Activated T-cell treated with anti-CD3 and anti-CD28 coated beads, Interleukin-2, amount 50 U/mL, for 72 hours (primary cell): ENCODE measurements around the gene TNFRSF12A. TPM values are rescaled to one million over a fixed set of nuclear protein-coding genes. Genes with fewer than 3 reads are reported as not detected.

Experiments
- ATAC-seq, 2 donors: fragments of 150-1000 bp; cut with Tn5 transposase; replicated peaks in 1 of 2; 2 replicates each; pipeline ENCODE4 v1.10.0; 2021; ENCODE audit warnings: moderate library complexity in 2 of 2, mild to moderate bottlenecking in 1 of 2
- DNase-seq, 2 donors: peaks; one replicate each; pipeline ENCODE4 v3.0.0; 2021 to 2022; ENCODE audit warnings: mixed read lengths in 1 of 2
- H3K27ac Mint-ChIP-seq: one replicate; pipeline ENCODE4 v1.8.0; 2022; ENCODE audit warnings: mild to moderate bottlenecking, moderate library complexity, mixed read lengths
- H3K27me3 Mint-ChIP-seq: one replicate; pipeline ENCODE4 v1.8.0; 2022; ENCODE audit warnings: low read depth, mixed read lengths
- H3K36me3 Mint-ChIP-seq, 2 donors: one replicate each; pipeline ENCODE4 v1.8.0; 2022; ENCODE audit warnings: mixed read lengths in 2 of 2, mild to moderate bottlenecking in 1 of 2; ENCODE audit not compliant: insufficient read depth in 2 of 2
- H3K4me1 Mint-ChIP-seq: one replicate; pipeline ENCODE4 v1.8.0; 2022; ENCODE audit warnings: low read depth, mixed read lengths
- H3K4me3 Mint-ChIP-seq, 2 donors: one replicate each; pipeline ENCODE4 v1.8.0; 2022; ENCODE audit warnings: mild to moderate bottlenecking in 2 of 2, mixed read lengths in 2 of 2, moderate library complexity in 2 of 2
- H3K9me3 Mint-ChIP-seq, 2 donors: one replicate each; pipeline ENCODE4 v1.8.0; 2022; ENCODE audit warnings: mixed read lengths in 2 of 2
- total RNA-seq, 2 donors: library from RNA; stranded (reverse); gene quantifications; one replicate each; pipeline ENCODE4 v1.2.3, GENCODE V29; 2022

TNFRSF12A gene
- total RNA-seq, 2 donors from 2014 or later, result 3.9 to 4.0 TPM

DNA sequence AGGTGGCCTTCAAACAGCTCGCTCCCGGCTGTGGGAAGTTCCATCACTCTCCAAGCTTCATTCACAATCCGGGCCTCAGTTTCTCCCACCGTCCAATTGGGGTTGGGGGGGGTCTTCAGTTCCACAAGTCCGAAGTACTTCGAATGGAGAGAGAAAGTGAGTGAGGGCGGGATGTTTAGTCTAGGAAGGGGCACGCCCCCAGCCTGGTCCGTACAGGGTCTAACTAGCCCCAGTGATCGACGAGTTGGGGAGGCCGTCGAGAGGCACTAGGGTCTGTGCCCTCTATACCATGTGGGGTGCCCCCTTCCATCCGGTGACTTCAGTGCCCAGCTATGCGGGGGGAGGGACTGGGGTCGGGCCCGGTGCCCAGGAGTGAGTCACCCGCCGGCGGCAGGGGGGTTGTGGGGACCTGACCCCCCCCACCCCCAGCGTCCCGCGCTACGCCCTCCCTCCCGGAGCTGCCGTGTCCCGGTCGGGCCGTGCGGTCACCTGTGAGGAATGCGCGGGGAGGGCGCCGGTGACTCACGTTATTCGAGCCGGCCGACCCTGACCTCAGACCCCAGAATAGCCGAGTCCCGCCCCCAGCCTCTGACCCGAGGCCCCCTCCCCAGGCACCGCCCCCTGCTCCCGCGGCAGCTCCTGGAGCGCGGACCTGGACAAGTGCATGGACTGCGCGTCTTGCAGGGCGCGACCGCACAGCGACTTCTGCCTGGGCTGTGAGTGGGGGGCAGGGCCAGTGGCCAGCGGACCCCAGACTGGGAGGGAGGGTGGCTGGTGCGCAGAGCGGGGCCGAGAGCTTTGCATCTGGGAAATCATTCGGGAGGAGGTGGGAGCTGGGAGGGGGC lies 658 bp downstream of the TNFRSF12A start:
- peak; percentile 26 to 32 for ATAC-seq
- DNase-seq, result peak; percentile 65 to 76
- Mint-ChIP-seq H3K4me3 (peak overlapping the region; percentile 83 to 85), H3K4me1 (peaks cover 68% of the 10 kb centered on the region), H3K27ac (no peak overlapping the region), H3K9me3 (no peaks in the 10 kb centered on the region), H3K27me3 (peaks cover 17% of the 10 kb centered on the region), H3K36me3 (no peaks in the 10 kb centered on the region)

DNA sequence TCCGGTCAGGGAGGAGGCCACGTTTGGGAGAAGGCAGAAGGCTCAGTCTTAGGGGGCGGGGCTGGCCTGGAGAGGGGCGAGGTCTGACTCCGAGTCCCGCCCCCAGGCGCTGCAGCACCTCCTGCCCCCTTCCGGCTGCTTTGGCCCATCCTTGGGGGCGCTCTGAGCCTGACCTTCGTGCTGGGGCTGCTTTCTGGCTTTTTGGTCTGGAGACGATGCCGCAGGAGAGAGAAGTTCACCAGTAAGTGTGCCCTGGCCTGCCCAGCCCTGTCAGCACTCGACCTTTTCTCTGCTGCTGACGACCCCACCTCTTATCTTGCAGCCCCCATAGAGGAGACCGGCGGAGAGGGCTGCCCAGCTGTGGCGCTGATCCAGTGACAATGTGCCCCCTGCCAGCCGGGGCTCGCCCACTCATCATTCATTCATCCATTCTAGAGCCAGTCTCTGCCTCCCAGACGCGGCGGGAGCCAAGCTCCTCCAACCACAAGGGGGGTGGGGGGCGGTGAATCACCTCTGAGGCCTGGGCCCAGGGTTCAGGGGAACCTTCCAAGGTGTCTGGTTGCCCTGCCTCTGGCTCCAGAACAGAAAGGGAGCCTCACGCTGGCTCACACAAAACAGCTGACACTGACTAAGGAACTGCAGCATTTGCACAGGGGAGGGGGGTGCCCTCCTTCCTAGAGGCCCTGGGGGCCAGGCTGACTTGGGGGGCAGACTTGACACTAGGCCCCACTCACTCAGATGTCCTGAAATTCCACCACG lies 1.5 kb downstream of the TNFRSF12A start:
- Mint-ChIP-seq H3K27ac (peak overlapping the region; percentile 68), H3K4me3 (peak overlapping the region; percentile 83 to 85), H3K9me3 (no peaks in the 10 kb centered on the region), H3K4me1 (peaks cover 68% of the 10 kb centered on the region), H3K36me3 (peaks cover 0 to 4% of the 10 kb centered on the region in 2 donors), H3K27me3 (peaks cover 17% of the 10 kb centered on the region)
- DNase-seq, result peak; percentile 84 to 87
- peak; percentile 37 to 44 for ATAC-seq

DNA sequence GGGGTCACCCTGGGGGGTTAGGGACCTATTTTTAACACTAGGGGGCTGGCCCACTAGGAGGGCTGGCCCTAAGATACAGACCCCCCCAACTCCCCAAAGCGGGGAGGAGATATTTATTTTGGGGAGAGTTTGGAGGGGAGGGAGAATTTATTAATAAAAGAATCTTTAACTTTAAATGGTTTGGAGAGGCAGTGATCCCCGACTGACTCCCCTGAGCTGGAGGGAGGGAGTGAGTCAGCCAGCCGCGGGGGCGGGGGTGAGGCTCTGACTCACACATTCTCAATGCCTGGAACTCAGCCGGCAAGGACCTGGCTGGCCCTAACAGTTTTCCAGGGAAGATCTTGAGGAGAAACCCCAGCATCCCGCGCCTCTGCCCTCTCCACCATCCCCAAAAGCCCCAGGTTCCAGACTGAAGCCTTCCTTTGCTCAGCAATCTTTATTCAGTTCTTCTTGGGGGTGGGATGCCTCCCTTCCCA lies 2.1 kb downstream of the TNFRSF12A start:
- Mint-ChIP-seq H3K4me3 (peak overlapping the region; percentile 83 to 85), H3K4me1 (peaks cover 68% of the 10 kb centered on the region), H3K36me3 (peaks cover 0 to 5% of the 10 kb centered on the region in 2 donors), H3K9me3 (no peaks in the 10 kb centered on the region), H3K27ac (peak overlapping the region; percentile 87), H3K27me3 (peaks cover 17% of the 10 kb centered on the region)
- DNase-seq (peak; percentile 91 to 94), ATAC-seq (peak; percentile 39 to 46)

DNA sequence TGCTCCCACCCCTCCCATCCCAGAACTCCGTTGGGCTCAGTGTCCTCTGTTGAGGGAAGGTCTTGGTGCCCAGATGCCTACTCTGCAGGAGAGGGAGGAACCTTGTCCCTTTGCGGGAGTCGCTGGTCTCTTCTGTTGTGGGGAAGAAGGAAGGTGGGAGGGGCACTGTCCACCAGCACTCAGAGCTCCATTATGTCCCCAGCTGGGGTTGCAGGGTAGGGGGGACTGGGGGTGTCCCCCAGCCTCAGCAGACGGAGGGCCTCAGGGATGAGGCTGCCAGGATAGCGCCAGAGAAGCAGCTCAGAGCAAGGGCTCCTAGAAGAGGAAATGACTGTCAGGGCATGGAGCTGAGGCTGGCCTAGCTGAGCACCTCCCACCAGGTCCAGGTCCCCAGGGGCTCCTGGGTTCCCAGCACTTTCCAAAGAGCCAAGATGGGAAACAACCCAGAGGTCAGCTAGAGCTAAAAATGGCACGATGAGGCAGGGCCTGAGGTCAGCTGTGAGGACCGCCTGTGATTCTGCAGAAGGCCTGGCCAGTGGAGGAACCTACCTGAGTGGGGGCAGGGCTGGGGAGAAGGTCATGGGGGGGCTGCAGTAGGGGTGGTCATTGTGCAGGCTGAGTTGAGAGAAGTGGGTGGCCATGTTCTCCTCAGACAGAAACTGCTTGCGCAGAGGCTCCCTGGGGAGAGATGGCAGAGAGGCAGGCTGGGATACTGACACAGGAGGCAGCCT lies 2.7 kb downstream of the TNFRSF12A start:
- peak overlapping the region; percentile 83 to 85 for H3K4me3 Mint-ChIP-seq
- peaks cover 0 to 5% of the 10 kb centered on the region in 2 donors for H3K36me3 Mint-ChIP-seq
- H3K9me3 Mint-ChIP-seq, result no peaks in the 10 kb centered on the region
- peak overlapping the region; percentile 87 for H3K27ac Mint-ChIP-seq
- DNase-seq (peak in 1 of 2 donors; percentile 31), ATAC-seq (no peak)
- peaks cover 68% of the 10 kb centered on the region for H3K4me1 Mint-ChIP-seq
- peaks cover 17% of the 10 kb centered on the region for H3K27me3 Mint-ChIP-seq

DNA sequence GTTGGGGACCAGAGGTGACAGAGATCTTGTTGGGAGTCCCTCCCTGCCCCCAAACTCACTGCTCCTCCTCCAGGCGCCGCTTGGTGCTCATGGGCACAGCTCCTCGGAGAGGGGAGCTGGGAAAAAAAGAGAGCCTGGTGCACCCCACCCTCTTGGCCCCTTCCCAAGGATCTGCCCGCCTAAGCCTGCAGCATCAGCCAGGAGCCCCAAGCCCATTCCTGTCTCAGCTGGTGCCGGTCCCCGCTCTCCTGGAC lies 3.2 kb downstream of the TNFRSF12A start:
- Mint-ChIP-seq H3K36me3 (peaks cover 0 to 5% of the 10 kb centered on the region in 2 donors), H3K27ac (peak overlapping the region; percentile 71), H3K9me3 (no peaks in the 10 kb centered on the region), H3K4me1 (peaks cover 67% of the 10 kb centered on the region), H3K27me3 (peaks cover 17% of the 10 kb centered on the region), H3K4me3 (peak overlapping the region; percentile 83 to 85)
- peak in 1 of 2 donors; percentile 40 for DNase-seq
- no peak for ATAC-seq

DNA sequence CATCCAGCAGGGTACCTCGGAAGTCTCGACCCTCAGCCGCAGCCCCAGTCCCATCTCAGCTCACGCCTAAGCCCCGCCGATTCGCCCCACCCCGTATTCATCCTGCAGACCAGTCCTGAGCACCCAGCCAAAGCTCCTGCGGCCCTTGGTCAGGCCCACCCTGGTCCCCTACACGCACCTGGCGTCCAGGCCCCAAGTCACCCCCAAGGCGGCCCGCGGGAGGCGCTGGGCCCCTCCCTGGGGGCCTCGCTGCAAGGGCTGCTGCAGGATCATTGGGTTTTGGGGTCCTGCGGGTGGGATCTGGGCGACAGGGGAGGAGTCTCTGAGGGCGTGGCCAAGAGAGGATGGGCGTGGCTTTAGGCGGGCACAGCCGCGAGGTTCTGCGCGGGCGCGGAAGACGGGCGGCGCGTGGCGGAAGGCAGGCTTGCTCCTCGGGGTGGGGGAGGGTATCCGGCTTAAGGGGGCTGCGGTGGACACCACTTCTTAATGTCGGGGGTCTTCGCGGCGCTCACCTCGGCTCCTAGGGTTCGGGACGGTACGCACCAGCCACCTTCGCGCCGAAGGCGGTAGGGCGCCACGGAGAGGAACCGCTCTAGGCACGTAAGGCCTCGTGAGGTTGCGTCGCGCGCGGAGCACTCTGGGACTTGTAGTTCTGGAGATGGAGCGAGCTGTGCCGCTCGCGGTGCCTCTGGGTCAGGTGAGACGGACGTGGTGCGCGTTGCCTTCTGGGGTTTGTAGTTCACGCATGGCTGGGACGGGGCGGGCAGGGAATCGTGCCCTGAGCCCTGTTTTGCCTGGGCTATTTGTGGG lies 3.7 kb downstream of the TNFRSF12A start, which contains the start of the genes HCFC1R1 and THOC6:
Gene HCFC1R1 (minus strand): TSS at position 274 of the 810 bp plus-strand sequence. CDS start 1 bp downstream, at position 273.
Gene THOC6 (plus strand): TSS at position 367 of the 810 bp plus-strand sequence. CDS start 292 bp downstream, at position 659.
- ATAC-seq (peak; percentile 76 to 77), DNase-seq (peak; percentile 95 to 97)
- H3K27ac Mint-ChIP-seq, result peak within 1 kb of the TSS; percentile 88
- H3K36me3 Mint-ChIP-seq, result peaks cover 0 to 5% of the 10 kb centered on the region in 2 donors
- H3K4me1 Mint-ChIP-seq, result peaks cover 66% of the 10 kb centered on the region
- H3K27me3 Mint-ChIP-seq, result peaks cover 17% of the 10 kb centered on the region
- peak within 1 kb of the TSS; percentile 83 to 85 for H3K4me3 Mint-ChIP-seq
- no peaks in the 10 kb centered on the region for H3K9me3 Mint-ChIP-seq

DNA sequence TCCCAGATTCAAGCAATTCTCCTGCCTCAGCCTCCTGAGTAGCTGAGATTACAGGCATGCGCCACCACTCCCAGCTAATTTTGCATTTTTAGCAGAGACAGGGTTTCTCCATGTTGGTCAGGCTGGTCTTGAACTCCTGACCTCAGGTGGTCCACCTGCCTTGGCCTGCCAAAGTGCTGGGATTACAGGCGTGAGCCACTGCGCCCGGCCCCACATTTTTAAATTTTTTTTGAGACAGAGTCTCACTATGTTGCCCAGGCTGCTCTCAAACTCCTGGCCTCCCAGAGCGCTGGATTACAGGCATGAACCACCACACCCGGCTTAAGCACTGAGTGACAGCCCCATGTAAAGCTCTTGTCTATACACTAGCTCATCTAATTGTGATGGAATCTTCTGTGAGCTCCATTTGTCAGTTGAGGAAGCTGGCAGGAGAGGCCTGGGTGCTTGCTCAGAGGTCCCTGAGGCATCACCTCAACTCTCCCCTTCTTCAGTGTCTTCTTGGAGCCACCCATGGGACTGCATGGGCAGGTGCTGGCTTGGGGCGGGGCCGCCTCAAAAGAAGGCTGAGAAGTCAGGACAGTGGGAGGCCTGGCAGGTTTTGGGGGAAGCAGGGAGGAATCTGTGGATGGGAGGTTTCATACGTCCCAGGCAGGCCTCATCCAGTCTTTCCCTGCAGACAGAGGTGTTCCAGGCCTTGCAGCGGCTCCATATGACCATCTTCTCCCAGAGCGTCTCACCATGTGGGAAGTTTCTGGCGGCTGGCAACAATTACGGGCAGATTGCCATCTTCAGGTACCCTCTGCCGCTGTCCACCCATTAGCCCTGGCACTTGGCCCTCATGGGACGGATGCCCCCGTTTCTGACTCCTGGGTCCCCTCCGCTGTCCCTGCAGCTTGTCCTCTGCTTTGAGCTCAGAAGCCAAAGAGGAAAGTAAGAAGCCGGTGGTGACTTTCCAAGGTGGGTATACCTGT lies 5.1 kb downstream of the TNFRSF12A start:
- Mint-ChIP-seq H3K4me1 (peaks cover 66% of the 10 kb centered on the region), H3K4me3 (peak overlapping the region; percentile 45 to 85), H3K27me3 (peaks cover 18% of the 10 kb centered on the region), H3K9me3 (no peaks in the 10 kb centered on the region), H3K27ac (no peak overlapping the region), H3K36me3 (peaks cover 0 to 5% of the 10 kb centered on the region in 2 donors)
- DNase-seq, result no peak
- no peak for ATAC-seq

DNA sequence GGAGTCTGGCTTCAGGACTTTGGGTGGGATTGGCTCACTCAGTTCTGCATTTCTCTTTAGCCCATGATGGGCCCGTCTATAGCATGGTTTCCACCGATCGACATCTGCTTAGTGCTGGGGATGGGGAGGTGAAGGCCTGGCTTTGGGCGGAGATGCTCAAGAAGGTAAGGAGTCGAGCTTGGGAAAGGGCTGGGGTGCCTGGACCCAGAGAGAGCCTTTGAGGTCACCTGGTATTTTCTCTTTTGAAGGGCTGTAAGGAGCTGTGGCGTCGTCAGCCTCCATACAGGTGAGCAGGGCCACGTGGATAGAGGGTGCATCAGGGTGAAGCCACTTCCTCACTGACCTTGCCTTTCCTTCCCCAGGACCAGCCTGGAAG lies 5.8 kb downstream of the TNFRSF12A start:
- Mint-ChIP-seq H3K27me3 (peaks cover 24% of the 10 kb centered on the region), H3K36me3 (peaks cover 0 to 5% of the 10 kb centered on the region in 2 donors), H3K4me3 (no peak overlapping the region), H3K9me3 (no peaks in the 10 kb centered on the region), H3K4me1 (peaks cover 62% of the 10 kb centered on the region), H3K27ac (no peak overlapping the region)
- DNase-seq (no peak), ATAC-seq (no peak)

DNA sequence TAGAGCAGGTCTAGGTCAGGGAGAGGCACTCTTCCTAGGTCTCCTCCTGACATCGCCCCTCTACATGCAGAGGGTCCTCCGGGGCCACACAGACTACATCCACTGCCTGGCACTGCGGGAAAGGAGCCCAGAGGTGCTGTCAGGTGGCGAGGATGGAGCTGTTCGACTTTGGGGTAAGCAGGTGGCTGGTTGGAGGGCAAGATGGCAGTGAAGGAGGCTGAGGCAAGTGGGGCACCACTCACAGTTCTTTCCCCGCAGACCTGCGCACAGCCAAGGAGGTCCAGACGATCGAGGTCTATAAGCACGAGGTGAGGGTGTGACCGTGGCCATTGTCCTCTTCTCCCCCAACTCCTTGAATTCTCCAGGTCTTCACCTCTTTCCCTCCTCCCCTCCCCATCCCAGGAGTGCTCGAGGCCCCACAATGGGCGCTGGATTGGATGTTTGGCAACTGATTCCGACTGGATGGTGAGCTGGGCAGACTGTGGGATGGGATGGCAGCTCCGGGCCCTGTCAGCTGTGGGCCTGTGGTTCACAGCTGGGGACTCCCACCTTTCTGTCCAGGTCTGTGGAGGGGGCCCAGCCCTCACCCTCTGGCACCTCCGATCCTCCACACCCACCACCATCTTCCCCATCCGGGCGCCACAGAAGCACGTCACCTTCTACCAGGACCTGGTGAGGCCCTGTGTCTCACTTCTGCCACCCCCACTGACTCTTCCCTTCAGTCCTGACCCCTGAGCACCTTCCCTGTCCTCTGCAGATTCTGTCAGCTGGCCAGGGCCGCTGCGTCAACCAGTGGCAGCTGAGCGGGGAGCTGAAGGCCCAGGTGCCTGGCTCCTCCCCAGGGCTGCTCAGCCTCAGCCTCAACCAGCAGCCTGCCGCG lies 6.7 kb downstream of the TNFRSF12A start:
- ATAC-seq (no peak), DNase-seq (no peak)
- Mint-ChIP-seq H3K27ac (no peak overlapping the region), H3K36me3 (peaks cover 0 to 5% of the 10 kb centered on the region in 2 donors), H3K27me3 (peaks cover 29% of the 10 kb centered on the region), H3K4me1 (peaks cover 54% of the 10 kb centered on the region), H3K4me3 (no peak overlapping the region), H3K9me3 (no peaks in the 10 kb centered on the region)

DNA sequence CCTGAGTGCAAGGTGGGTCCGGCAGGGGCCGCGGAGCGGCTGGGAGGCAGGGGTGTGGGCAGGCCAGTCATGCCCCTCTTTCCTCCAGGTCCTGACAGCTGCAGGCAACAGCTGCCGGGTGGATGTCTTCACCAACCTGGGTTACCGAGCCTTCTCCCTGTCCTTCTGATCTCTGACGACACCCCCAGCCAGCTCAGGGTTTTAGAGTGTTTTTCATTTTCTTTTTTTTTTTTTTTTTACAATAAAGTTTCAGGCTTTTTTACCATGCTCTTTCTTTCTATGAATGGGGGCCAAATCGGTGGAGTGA lies 7.3 kb downstream of the TNFRSF12A start:
- DNase-seq (no peak), ATAC-seq (no peak)
- H3K4me3 Mint-ChIP-seq, result peak overlapping the region in 1 of 2 donors; percentile 69
- H3K4me1 Mint-ChIP-seq, result peaks cover 51% of the 10 kb centered on the region
- H3K27me3 Mint-ChIP-seq, result peaks cover 35% of the 10 kb centered on the region
- peaks cover 0 to 5% of the 10 kb centered on the region in 2 donors for H3K36me3 Mint-ChIP-seq
- H3K27ac Mint-ChIP-seq, result no peak overlapping the region
- no peaks in the 10 kb centered on the region for H3K9me3 Mint-ChIP-seq
